Sciatic nerve (tissue), 2 donors: ENCODE measurements around the gene CDC42BPG. TPM values are rescaled to one million over a fixed set of nuclear protein-coding genes. Genes with fewer than 3 reads are reported as not detected.

ENCODE experiments used
- ATAC-seq: fragments of 200-7000 bp; cut with Tn5 transposase; one replicate; pipeline ENCODE4 v1.9.1; 2020; ENCODE audit warnings: mild to moderate bottlenecking, moderate library complexity
- DNase-seq: peaks from one replicate; pipeline ENCODE4 v3.0.0-alpha.2; 2020; ENCODE audit warnings: low spot score
- intact Hi-C: fragments of 100-400 bp; cut with DNase I; formaldehyde crosslinking; loops from one replicate; pipeline ENCODE4 v1.14.2; 2022
- total RNA-seq: library from RNA; stranded (reverse); fragmentation: NEBNext Ultra II Directional; extraction: Animal tissue kit (Norgen Biotek cat#: 25700); gene quantifications from one replicate; pipeline ENCODE4 v1.2.1, GENCODE V29; 2021
- donor health status: DM: no; HTN: no; CAD: no.
- donor health status: DM: no; HTN: no; CAD: no.

Gene CDC42BPG
- total RNA-seq, 1 donor from 2014 or later = 0.58 TPM

DNA sequence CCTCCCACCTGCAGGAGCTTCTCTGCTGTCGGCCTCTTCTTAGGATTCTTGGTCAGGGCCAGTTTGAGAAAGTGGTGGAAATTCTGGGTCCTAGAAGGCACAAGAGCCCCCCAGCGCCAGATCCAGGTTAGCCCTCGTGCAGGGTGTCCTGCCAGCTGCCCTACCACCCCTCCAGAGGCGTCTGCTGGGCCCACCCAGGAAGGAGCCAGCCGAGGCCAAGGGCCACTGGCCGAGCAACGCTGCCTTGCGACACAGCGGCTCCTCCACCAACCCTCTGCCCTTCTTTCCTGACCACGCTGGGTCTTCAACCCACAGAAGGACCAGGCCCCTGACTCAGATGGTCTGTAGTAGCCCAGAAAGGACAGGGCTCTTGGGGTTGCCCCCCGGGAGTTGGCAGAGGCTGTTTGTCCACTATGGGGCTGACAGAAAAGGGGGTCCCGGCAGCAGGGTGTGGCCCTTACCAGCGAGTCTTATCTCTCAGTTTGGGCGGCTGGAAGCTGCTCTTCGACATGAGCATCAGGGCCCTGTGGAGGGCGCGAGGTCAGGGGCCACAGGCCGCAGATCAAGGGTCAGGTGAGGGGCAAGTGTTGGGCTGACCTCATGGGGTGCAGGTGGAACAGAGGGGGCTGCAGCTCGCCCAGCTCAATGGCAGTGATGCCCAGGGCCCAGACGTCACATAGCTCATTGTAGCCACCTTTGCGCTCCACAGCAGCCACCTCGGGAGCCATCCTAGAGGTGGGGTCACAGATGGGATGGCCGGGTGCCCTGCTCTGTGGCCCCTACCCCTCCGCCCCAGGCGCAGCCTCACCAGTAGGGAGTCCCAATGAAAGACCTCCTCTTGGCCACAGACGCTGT is 43.9 kb downstream of the CDC42BPG start:
- intact Hi-C loops = no loop called here
- no peak for DNase-seq
- ATAC-seq = no peak

- no peak for ATAC-seq
- intact Hi-C loops = no loop called here
- DNase-seq = no peak
Observed at GRCh38 chr11:64799623-64800302, 44.7 kb downstream of the CDC42BPG start.

DNA sequence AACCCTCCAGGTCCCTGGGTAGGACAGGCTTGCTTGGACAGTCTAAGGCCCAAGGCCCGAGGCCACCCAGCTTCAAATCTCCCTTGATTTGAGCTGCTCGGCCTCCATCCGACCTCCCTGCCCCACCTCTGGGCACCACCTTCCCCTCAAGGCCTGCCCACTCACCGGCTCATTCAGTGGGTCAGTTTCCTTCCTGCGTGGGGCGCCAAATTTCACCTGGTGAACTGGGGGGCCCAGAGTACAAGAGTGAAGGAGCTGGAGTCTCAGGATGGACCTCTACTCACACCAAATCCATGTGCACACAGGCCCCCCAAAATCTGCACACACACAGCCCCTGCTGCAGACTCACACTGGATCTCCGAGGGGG is 45.2 kb downstream of the CDC42BPG start:
- ATAC-seq = no peak
- intact Hi-C loops = no loop called here
- DNase-seq = no peak

GRCh38 chr11:64796757-64797541 is 47.5 kb downstream of the CDC42BPG start:
- ATAC-seq (no peak), DNase-seq (no peak)
- intact Hi-C loops = no loop called here

DNA sequence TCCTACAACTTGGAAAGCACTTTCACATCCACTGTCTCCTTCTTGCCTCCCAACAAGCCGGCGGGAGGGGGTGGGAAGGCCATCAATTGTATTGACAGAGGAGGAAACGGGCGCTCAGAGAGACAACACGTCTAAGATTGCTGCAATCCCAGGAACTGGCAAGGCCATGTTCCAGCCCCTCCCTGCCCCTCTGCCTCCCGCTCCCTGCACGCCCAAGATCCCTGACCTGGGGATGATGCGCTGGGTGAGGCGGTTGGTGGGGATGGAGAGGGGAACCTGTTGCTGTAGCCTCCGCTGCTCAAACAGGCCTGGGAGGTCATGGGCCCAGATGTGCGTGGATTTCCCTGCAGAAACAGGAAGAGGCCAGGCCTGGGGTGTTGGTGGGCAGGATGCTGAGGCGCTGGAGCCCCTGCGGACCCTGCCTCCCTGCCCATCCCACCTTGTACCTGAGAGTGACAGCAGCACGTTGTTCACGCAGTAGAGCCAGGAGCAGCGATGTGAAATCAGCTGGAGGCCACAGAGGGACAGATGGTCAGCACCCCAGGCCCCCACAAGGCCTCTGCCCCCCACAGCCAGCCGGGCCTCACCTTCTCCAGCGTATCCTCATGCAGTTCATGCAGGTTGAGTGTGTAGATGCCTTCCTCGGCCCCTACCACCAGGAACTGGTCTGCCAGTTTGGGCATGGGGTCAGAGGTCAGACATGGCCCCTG is 48.3 kb downstream of the CDC42BPG start:
- no peak for ATAC-seq
- DNase-seq = no peak
- intact Hi-C loops = no loop called here

DNA sequence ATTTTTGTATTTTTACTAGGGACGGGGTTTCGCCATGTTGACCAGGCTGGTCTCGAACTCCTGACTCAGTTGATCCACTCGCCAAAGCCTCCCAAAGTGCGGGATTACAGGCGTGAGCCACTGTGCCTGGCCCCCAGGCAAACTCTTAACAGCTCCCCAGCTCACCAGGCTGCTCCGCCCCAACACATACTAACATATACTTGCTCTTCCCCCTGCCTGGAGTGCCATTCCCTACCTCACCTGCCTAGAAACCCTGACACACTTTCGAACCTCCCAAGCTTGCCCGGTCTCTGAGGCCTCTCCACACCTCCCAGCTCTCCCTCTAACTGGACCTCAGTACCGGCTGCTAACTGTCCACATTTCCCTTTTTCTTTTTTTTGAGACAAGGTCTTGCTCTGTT is 49.9 kb downstream of the CDC42BPG start:
- ATAC-seq = no peak
- DNase-seq = peak; percentile 42
- intact Hi-C loops = no loop called here

- intact Hi-C loops = no loop called here
- ATAC-seq = peak; percentile 71
- DNase-seq = peak; percentile 60
Observed at GRCh38 chr11:64793271-64794160, 50.9 kb downstream of the CDC42BPG start.

DNA sequence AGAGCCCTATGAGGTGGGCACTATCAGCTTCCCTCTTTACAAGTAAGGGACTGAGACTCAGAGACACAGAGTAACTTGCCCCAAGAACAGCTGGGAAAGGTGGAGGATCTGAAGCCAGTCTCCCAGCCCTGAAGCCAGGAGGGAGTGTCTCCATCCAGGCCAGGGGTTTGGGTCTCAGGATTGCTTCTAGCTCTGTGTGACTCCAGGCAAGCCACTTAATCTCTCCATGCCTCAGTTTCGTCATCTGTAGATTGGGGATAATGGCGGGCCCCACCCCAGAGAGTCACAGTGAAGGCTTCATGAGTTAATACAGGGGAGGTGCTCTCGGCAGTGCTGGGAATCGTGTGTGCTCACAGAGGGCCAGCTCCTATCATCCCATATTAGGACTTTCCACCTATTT is 52.0 kb downstream of the CDC42BPG start:
- no peak for ATAC-seq
- peak; percentile 34 for DNase-seq
- intact Hi-C loops = no loop called here

GRCh38 chr11:64791781-64792291 is 52.6 kb downstream of the CDC42BPG start:
- DNase-seq = peak; percentile 45
- no peak for ATAC-seq

GRCh38 chr11:64790205-64791095 is 54.0 kb downstream of the CDC42BPG start:
- intact Hi-C loops = no loop called here
- no peak for ATAC-seq
- DNase-seq = peak; percentile 39

More at GRCh38 chr11:64791781-64792291, 52.6 kb downstream of the CDC42BPG start:
- intact Hi-C loops = no loop called here

GRCh38 chr11:64789331-64790204 is 54.9 kb downstream of the CDC42BPG start:
- DNase-seq (peak; percentile 48), ATAC-seq (no peak)
- intact Hi-C loops = no loop called here

GRCh38 chr11:64788321-64789215 is 55.9 kb downstream of the CDC42BPG start:
- peak; percentile 51 for DNase-seq
- intact Hi-C loops = no loop called here
- ATAC-seq = no peak

DNA sequence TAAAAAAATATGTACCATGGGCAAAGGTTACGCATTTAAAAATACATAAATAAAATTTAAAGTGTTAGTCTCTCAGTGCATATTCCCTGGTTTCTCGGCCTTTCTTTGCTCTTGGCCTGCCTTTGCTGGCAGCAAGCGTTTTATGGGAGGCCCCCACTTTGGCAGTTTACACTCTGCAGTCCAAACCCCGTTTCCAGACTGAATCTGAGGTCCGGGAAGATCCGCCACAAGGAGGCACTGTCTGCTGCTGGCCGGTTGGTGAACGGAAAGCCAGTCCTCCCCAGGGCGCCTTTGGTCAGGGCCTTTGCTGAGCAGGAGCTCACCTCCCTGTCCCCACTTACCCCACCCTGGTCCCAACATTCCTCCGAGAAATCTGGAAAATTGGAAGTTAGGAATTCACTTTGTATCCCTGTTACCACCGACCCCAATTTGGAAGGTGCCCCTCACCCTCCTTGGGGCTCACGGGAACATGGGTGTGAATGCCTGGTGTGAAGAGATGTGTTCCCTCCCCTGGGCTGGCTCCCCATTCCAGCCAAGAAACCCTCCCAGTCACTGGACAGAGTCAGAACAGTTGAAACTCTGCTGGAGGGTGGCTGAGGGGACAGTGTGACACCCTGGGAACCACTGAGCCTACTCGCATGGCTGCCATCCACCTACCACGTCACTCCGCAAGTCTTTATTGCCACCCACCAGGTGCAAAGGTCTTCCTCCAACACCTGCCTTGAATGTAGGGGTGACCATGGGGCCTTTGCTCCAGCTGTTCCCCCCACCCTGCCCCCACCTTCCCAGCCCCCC is 56.7 kb downstream of the CDC42BPG start:
- intact Hi-C loops = no loop called here
- peak; percentile 78 for DNase-seq
- peak; percentile 68 for ATAC-seq

GRCh38 chr11:64786308-64786707 is 58.1 kb downstream of the CDC42BPG start:
- ATAC-seq (no peak), DNase-seq (peak; percentile 51)
- intact Hi-C loops = no loop called here
